Measurements from ENCODE around the gene ARL9. TPM values are rescaled to one million over a fixed set of nuclear protein-coding genes. Genes with fewer than 3 reads are reported as not detected.
A peak's percentile ranks its signal among the peaks of the same experiment; 100 is the strongest.

Gene ARL9
- total and polyA plus RNA-seq, 9 of the 15 experiments (the other 6 are each of a cell fraction or from before 2014, with no cell fraction given): 0.10 to 0.15 (median 0.11) TPM; not detected in 6

DNA sequence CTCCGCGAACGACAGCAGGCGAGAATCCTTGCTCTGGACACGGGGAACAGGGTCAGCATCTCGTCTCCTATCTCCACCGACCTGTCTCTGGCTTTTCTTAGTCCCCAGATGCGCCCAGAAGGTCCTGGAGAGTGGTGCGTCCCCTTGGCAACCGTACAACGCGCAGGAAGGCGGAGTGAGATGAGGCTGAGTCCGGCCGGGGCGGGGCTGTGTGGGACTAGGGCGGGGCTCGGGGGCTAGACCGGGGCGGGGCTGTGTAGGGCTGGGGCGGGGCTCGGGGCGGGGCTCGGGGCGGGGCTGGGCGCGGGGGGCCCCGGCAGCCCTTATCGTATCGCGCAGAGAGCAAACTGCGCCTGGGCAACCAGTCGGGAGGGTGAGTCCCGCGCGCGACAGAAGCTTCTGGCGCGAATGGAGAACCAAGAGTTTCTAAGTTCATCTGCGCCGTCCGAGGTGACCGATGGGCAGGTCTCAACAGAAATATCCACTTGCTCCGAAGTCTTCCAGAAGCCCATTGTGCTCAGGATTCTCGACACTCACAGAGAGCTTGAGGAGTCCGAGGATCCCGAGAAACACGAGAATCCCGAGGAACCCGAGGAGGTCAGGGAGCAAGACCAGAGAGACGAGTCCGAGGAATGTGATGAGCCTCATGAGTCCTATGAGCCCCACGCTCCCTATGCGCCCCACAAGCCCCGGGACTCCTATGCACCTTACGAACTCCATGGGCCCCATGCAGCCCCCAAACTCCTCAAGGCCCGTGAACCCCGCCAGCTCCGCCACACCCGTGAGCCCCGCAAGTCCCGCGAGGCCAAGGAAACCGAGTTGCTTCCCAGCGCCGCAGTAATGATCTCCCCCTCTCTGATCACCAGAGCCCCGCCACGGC lies 24.9 kb downstream of the ARL9 start (continued):
- TF ChIP-seq MECOM (CRISPR knock-in tag; IDR thresholded peaks at IDR 0.05): no peak
- TF ChIP-seq ARNT (IDR thresholded peaks at IDR 0.05): no peak
- TF ChIP-seq E2F3 (CRISPR knock-in tag; IDR thresholded peaks at IDR 0.05): no peak
- TF ChIP-seq PPARD (CRISPR knock-in tag; IDR thresholded peaks at IDR 0.05): no peak
- no peak for TF ChIP-seq HLTF (IDR thresholded peaks at IDR 0.05)
- TF ChIP-seq NFIC (IDR thresholded peaks at IDR 0.05): no peak
- TF ChIP-seq NUFIP1 (IDR thresholded peaks at IDR 0.05; ENCODE audit: partially characterized antibody): no peak
- no peak for TF ChIP-seq PCBP1 (IDR thresholded peaks at IDR 0.05; ENCODE audit: low read depth, low read length, poor library complexity, severe bottlenecking)
- TF ChIP-seq, protein P1, sequence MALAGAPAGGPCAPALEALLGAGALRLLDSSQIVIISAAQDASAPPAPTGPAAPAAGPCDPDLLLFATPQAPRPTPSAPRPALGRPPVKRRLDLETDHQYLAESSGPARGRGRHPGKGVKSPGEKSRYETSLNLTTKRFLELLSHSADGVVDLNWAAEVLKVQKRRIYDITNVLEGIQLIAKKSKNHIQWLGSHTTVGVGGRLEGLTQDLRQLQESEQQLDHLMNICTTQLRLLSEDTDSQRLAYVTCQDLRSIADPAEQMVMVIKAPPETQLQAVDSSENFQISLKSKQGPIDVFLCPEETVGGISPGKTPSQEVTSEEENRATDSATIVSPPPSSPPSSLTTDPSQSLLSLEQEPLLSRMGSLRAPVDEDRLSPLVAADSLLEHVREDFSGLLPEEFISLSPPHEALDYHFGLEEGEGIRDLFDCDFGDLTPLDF (CRISPR knock-in tag; IDR thresholded peaks at IDR 0.05): no peak
- no peak for TF ChIP-seq ZBTB2 (IDR thresholded peaks at IDR 0.05)
- no peak for TF ChIP-seq STAG1 (CRISPR knock-in tag; IDR thresholded peaks at IDR 0.05; ENCODE audit: borderline replicate concordance)
- TF ChIP-seq RAD21 (CRISPR knock-in tag; conservative IDR thresholded peaks at IDR 0.05 in 1 of 2, IDR thresholded peaks at IDR 0.05 in 1 of 2): no peak
- TF ChIP-seq KLF10 (CRISPR knock-in tag; IDR thresholded peaks at IDR 0.05): no peak
- no peak for TF ChIP-seq ZNF740 (CRISPR knock-in tag; IDR thresholded peaks at IDR 0.05)
- no peak for TF ChIP-seq ZNF740 (tag; IDR thresholded peaks at IDR 0.05)
- peak; percentile 66 for TF ChIP-seq ZFX (CRISPR knock-in tag; IDR thresholded peaks at IDR 0.05)
- no peak for TF ChIP-seq ZNF232 (CRISPR knock-in tag; IDR thresholded peaks at IDR 0.05)
- no peak for TF ChIP-seq FOXK1 (CRISPR knock-in tag; IDR thresholded peaks at IDR 0.05; ENCODE audit: borderline replicate concordance)
- TF ChIP-seq ILK (tag; IDR thresholded peaks at IDR 0.05; ENCODE audit: borderline replicate concordance, low read depth): no peak
- TF ChIP-seq NFIX (CRISPR knock-in tag; IDR thresholded peaks at IDR 0.05; ENCODE audit: low read depth): no peak
- TF ChIP-seq MAFK (IDR thresholded peaks at IDR 0.05; ENCODE audit: low read length): no peak
- no peak for TF ChIP-seq HNRNPL (IDR thresholded peaks at IDR 0.05; ENCODE audit: low read depth, low read length)

Data from K562 (cell line).